LNCaP clone FGC (cell line): Measurements from ENCODE around the gene MPZL2.

Source experiments
- DNase-seq: peaks from one replicate; pipeline ENCODE4 v3.0.0-alpha.2; 2011; ENCODE audit warnings: low read depth
- H3K4me3 ChIP-seq: 2 replicates; pipeline ENCODE4 v1.5.1; 2011; ENCODE audit warnings: mild to moderate bottlenecking, low read depth, low read length, control low read depth
- TF ChIP-seq, protein P1 (sequence below): IDR thresholded peaks from 2 replicates; pipeline ENCODE4 v1.5.1; 2012; ENCODE audit warnings: mild to moderate bottlenecking; ENCODE audit not compliant: control insufficient read depth, insufficient read depth; ENCODE audit errors: extremely low read depth

Gene MPZL2

DNA sequence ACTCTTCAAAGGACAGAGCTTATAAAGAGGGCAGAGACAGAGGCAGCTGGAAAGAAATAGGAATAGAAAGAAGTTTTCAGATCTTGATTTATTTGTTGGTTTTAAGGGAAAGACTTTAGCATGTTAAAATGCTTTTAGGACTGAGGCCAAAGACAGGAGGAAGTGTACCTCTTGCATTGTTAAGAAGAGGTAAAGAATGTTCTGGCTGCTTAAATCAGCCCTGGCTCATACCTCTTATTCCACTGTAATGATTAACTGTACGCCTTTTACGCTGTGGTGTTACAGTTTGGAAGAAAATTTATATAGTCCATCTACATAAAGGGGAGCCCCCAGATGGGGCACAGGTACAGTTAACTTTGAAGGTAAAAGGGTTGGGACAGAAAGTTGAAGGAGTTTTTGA, 10.1 kb upstream of the MPZL2 start:
- TF ChIP-seq, protein P1, sequence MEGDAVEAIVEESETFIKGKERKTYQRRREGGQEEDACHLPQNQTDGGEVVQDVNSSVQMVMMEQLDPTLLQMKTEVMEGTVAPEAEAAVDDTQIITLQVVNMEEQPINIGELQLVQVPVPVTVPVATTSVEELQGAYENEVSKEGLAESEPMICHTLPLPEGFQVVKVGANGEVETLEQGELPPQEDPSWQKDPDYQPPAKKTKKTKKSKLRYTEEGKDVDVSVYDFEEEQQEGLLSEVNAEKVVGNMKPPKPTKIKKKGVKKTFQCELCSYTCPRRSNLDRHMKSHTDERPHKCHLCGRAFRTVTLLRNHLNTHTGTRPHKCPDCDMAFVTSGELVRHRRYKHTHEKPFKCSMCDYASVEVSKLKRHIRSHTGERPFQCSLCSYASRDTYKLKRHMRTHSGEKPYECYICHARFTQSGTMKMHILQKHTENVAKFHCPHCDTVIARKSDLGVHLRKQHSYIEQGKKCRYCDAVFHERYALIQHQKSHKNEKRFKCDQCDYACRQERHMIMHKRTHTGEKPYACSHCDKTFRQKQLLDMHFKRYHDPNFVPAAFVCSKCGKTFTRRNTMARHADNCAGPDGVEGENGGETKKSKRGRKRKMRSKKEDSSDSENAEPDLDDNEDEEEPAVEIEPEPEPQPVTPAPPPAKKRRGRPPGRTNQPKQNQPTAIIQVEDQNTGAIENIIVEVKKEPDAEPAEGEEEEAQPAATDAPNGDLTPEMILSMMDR, result no peak
- peak; percentile 50 for DNase-seq
- no peak overlapping the region for H3K4me3 ChIP-seq

DNA sequence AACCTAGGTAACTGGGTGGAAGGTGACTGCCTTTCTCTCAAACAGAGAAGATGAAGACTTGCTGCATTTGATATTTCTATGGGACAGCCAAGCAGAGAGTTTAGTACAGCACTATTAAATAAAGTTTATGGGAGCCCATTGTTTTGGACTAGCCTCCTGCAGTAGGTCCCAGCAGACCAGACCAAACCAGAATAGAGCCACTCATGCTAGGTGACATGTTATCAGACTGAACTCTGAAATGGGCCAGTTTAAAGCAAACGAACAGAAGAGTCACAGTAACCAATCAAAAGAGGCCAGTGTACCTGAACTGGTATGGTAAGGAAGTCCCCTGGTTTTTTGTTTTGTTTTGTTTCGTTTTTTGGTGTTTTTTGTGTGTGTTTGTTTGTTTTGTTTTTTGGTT, 7.9 kb upstream of the MPZL2 start:
- TF ChIP-seq, protein P1, result no peak
- no peak for DNase-seq
- H3K4me3 ChIP-seq, result no peak overlapping the region

DNA sequence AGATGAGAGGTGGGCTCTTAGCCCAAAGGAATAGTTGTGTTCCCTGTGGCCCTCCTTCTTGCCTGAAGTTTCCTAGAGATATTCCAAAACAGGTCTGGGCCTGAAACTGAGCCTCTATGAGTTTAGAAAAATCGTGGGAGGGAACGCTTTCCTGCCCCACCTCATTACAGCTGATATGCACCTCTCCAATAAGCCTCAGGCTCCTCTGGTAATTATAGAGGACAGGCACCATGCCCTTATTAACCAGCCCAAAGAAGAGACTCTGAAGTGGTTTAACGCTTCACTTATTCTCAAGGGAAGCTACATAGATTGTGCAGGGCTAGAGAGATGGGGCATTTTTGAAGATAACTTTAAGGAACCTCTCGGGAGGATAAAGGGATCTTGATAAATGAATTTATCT, 3.4 kb upstream of the MPZL2 start:
- no peak overlapping the region for H3K4me3 ChIP-seq
- DNase-seq, result no peak
- TF ChIP-seq, protein P1, result no peak

DNA sequence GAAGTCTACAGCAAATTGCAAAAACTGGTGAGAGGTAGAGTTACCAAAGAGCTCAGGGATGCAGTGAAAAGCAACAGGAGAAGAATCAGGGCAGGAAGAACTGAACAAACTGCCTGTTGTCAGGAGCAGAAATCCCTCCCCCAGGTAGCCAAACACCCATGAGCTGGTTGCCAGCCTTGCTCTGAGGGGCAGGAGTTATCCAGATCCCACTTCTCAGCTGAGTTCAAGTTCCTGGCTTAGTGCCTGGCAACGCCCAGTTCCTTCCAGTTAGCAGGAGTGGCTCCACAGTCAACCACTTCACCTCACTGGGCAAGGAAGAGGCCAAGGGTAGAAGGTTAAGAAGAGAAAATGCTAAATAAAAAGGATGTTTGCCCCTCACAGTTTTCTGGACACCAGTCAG, 1.9 kb upstream of the MPZL2 start:
- TF ChIP-seq, protein P1, result no peak
- H3K4me3 ChIP-seq, result no peak overlapping the region
- DNase-seq, result no peak

DNA sequence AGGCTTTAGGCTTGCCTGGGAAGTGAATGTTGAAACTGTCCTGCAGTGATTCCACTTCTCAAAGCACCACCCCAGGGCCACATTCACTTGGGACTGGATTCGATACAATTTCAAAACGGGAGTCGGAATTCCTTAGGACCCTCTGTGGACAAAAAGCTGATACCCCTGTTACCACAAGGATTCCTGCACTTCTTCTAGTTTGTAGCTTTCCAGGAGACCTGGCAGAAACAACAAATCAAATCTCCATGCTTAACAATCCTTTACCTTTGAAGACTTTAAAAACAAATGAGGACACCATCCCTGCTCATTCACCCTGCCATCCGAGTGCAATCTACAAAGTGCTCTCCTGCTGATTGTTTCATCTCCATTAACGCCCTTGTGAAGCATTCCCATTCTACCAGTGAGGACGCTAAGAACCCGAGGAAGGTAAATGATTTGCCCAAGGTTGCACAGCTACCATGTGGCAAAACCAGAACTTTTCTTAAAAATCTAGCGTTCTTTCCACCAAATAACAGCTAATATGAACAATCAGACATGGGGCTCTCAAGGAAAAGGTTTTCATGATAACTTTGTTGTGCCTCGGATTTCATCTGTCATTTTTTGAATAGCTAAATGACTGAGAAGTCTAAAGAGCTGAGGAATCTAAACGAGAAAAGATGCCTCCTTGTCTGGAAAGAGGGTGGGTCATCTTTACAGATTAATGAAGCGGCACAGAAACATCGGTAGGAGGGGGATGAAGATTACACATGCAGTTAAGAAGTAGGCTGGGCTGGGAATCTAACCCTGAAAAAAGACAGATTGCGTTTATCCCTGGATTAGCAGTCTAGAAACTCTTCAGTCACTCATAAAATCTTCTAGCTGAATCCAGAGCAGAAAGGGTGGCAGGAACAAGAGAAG, 720 bp upstream of the MPZL2 start:
- TF ChIP-seq, protein P1, result no peak
- H3K4me3 ChIP-seq, result peak overlapping the region; percentile 52
- DNase-seq, result no peak

DNA sequence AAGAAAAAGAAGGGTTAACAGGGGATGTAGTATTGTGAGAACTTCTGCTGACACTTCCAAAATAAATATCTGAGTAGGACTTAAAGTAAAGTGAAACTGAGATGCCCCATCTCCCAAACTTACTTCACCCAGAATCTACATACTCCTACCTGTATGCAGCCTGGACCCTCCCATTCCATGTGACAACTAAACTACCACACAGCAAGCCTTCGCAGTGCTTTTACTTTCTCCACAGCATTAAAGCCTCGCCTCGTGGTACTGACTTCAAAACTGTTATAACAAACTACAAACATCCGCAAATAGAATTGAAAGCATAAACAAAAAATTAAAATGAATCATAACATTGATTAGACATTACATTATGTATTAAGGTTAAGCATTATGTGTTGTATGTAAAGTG, 985 bp downstream of the MPZL2 start:
- H3K4me3 ChIP-seq, result peak overlapping the region; percentile 52
- TF ChIP-seq, protein P1, result no peak
- no peak for DNase-seq

DNA sequence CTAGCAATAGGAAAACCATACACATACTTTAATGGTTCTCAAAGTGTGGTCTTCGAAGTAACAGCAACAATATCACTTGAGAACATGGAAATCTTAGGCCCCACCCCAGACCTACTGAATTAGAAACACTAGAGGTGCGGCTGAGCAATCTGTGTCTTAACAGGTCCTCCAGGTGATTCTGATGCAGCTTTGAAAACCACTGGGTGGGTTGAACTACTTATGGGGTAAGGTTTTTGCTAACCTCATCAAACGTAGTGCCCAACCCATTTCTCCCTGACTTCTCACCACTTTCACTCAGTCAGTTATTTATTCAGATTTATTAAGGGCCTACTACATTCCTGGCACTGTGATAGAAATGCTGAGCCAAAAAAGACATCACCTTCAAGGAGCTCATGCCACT, 3.7 kb downstream of the MPZL2 start:
- no peak overlapping the region for H3K4me3 ChIP-seq
- DNase-seq, result no peak
- TF ChIP-seq, protein P1, result no peak
